Endothelial cell of umbilical vein (primary cell): ENCODE results near the gene IGSF5. TPM values are rescaled to one million over a fixed set of nuclear protein-coding genes. Genes with fewer than 3 reads are reported as not detected.

Experiments used
- BruUV-seq: library from RNA; stranded (reverse); fragments of 400-500 nt; replicated peaks from 2 replicates; lab custom pipeline; 2021; lab: Mats Ljungman, UMichigan
- CTCF ChIA-PET: fragments of 300-600, 350-600 bp; sonication (Branson Sonifier 250); formaldehyde crosslinking; loops from one replicate; lab custom pipeline; 2021; ENCODE audit warnings: antibody characterized with exemption, inconsistent platforms; lab: Charles Lee
- POLR2A ChIA-PET: fragments of 300-600, 350-600 bp; sonication (Branson Sonifier 250); formaldehyde crosslinking; loops from one replicate; lab custom pipeline; 2021; ENCODE audit warnings: antibody characterized with exemption, inconsistent platforms; lab: Charles Lee
- DNase-seq: peaks from one replicate; pipeline ENCODE4 v3.0.0-alpha.2; 2011; ENCODE audit warnings: low read depth, low spot score
- FAIRE-seq: peaks from 2 replicates; lab custom pipeline; 2011; peaks lifted over from hg19 to GRCh38; lab: Jason Lieb, UNC
- H2AFZ ChIP-seq: 2 replicates; pipeline ENCODE4 v1.6.0; 2012; ENCODE audit warnings: low read depth, low read length, control low read depth, inconsistent platforms
- H3K27ac ChIP-seq: 2 replicates; pipeline ENCODE4 v1.5.1; 2011; ENCODE audit warnings: low read depth, mild to moderate bottlenecking, control low read depth, low read length, moderate library complexity; ENCODE audit not compliant: insufficient read depth
- H3K27me3 ChIP-seq, 2 experiments: 2 replicates each; pipeline versions ENCODE4 v1.6.0 to v1.6.1; 2011; ENCODE audit warnings: low read length in 2 of 2, mixed read lengths in 1 of 2; ENCODE audit not compliant: control insufficient read depth in 2 of 2, insufficient read depth in 2 of 2
- H3K36me3 ChIP-seq, 2 experiments: 2 replicates in 1 of 2; 3 replicates in 1 of 2; pipeline ENCODE4 v1.5.1; 2011; ENCODE audit warnings: low read length in 2 of 2, mild to moderate bottlenecking in 1 of 2, moderate library complexity in 1 of 2; ENCODE audit not compliant: control insufficient read depth in 2 of 2, insufficient read depth in 2 of 2; ENCODE audit errors: extremely low read depth in 1 of 2
- H3K4me1 ChIP-seq: 3 replicates; pipeline ENCODE4 v1.5.1; 2011; ENCODE audit warnings: mild to moderate bottlenecking, low read length; ENCODE audit not compliant: control insufficient read depth, insufficient read depth; ENCODE audit errors: extremely low read depth
- H3K4me2 ChIP-seq: 2 replicates; pipeline ENCODE4 v1.6.1; 2011; ENCODE audit warnings: low read length, control low read depth, mixed read lengths; ENCODE audit not compliant: insufficient read depth
- H3K4me3 ChIP-seq, 3 experiments: fragments of 200-600 bp in 1 of 3; sonication (generic), shearing (Covaris generic) in 1 of 3; replicated peaks in 1 of 3; 2 replicates each; pipeline ENCODE4 v1.5.1; 2011 to 2016; ENCODE audit warnings: control low read depth in 3 of 3, low read length in 3 of 3, mild to moderate bottlenecking in 2 of 3, inconsistent platforms in 1 of 3, low read depth in 1 of 3, moderate library complexity in 1 of 3; ENCODE audit not compliant: insufficient read depth in 1 of 3
- H3K79me2 ChIP-seq: 2 replicates; pipeline ENCODE4 v1.6.0; 2012; ENCODE audit warnings: low read length, inconsistent platforms; ENCODE audit not compliant: control insufficient read depth, insufficient read depth
- H3K9ac ChIP-seq: replicated peaks from 2 replicates; pipeline ENCODE3; 2011; ENCODE audit warnings: low read length, control low read depth; ENCODE audit not compliant: insufficient read depth; ENCODE audit errors: extremely low read depth
- H3K9me1 ChIP-seq: replicated peaks from 3 replicates; pipeline ENCODE4 v1.6.0; 2011; ENCODE audit warnings: mild to moderate bottlenecking, low read length; ENCODE audit not compliant: control insufficient read depth, insufficient read depth; ENCODE audit errors: extremely low read depth
- H3K9me3 ChIP-seq: replicated peaks from 2 replicates; pipeline ENCODE4 v1.5.1; 2012; ENCODE audit warnings: low read length, inconsistent platforms; ENCODE audit not compliant: control insufficient read depth, insufficient read depth
- H4K20me1 ChIP-seq: replicated peaks from 2 replicates; pipeline ENCODE3; 2011; ENCODE audit warnings: mild to moderate bottlenecking, low read length; ENCODE audit not compliant: control insufficient read depth, insufficient read depth; ENCODE audit errors: extremely low read depth
- CTCF ChIP-seq, 2 donors: IDR thresholded peaks; 1 replicate in 1 of 2; 2 replicates in 1 of 2; pipeline ENCODE4 v1.5.1; 2011; ENCODE audit warnings: low read length in 2 of 2, mild to moderate bottlenecking in 2 of 2, moderate library complexity in 2 of 2, control low read depth in 1 of 2, inconsistent platforms in 1 of 2, low read depth in 1 of 2; ENCODE audit not compliant: insufficient read depth in 1 of 2; ENCODE audit errors: extremely low read depth in 1 of 2
- EZH2 ChIP-seq: IDR thresholded peaks from 2 replicates; pipeline ENCODE4 v1.6.1; 2012; ENCODE audit warnings: borderline replicate concordance, low read depth, mild to moderate bottlenecking, moderate library complexity, low read length, inconsistent platforms; ENCODE audit not compliant: severe bottlenecking
- FOS ChIP-seq: IDR thresholded peaks from 2 replicates; pipeline ENCODE4 v1.6.1; 2011; ENCODE audit warnings: mild to moderate bottlenecking, low read length, moderate library complexity, borderline replicate concordance; ENCODE audit not compliant: insufficient read depth
- GATA2 ChIP-seq: IDR thresholded peaks from 2 replicates; pipeline ENCODE4 v1.7.0; 2011; ENCODE audit warnings: low read depth, mild to moderate bottlenecking, moderate library complexity, mixed read lengths, low read length; ENCODE audit not compliant: insufficient read length, insufficient read depth
- JUN ChIP-seq: IDR thresholded peaks from 2 replicates; pipeline ENCODE4 v1.6.1; 2011; ENCODE audit warnings: borderline replicate concordance, low read depth; ENCODE audit not compliant: insufficient read length, insufficient read depth
- MAX ChIP-seq: IDR thresholded peaks from 2 replicates; pipeline ENCODE4 v1.6.1; 2011; ENCODE audit not compliant: insufficient read depth, insufficient read length
- MYC ChIP-seq: IDR thresholded peaks from one replicate; pipeline ENCODE4 v1.6.1; 2011; ENCODE audit warnings: mild to moderate bottlenecking, low read depth, low read length
- POLR2A ChIP-seq: IDR thresholded peaks from 2 replicates; pipeline ENCODE4 v1.6.1; 2012; ENCODE audit warnings: low read depth, mild to moderate bottlenecking, control low read depth, low read length
- POLR2AphosphoS5 ChIP-seq: IDR thresholded peaks from 2 replicates; pipeline ENCODE4 v1.6.1; 2012; ENCODE audit warnings: low read depth, mild to moderate bottlenecking, control low read depth, low read length, moderate library complexity; ENCODE audit not compliant: insufficient read depth
- dilution Hi-C: fragments of 300-500 bp; cut with MboI; formaldehyde crosslinking; loops from one replicate; pipeline ENCODE4 v1.15.0; 2019; ENCODE audit warnings: low sequenced_read_pairs; ENCODE audit not compliant: extremely low pct_ligation_motif_present
- intact Hi-C: fragments of 100-400 bp; cut with micrococcal nuclease; formaldehyde crosslinking; loops from one replicate; pipeline ENCODE4 v1.10.0; 2022
- polyA plus RNA-seq, 4 experiments: library from polyadenylated mRNA; depleted of rRNA in 3 of 4; stranded (reverse) in 3 of 4; unstranded in 1 of 4; fragments of >200 nt; gene quantifications; 2 replicates each; pipeline versions ENCODE4 v1.2.1 to v1.2.3, GENCODE V29; 2011 to 2012; ENCODE audit warnings: missing spikeins in 1 of 4
- total RNA-seq: library from RNA; stranded (reverse); gene quantifications from 2 replicates; pipeline ENCODE4 v1.2.3, GENCODE V29; 2021

The IGSF5 gene
- total and polyA plus RNA-seq, 2 donors (not counting 3 experiments of a cell fraction or from before 2014, with no cell fraction given): not detected

GRCh38 chr21:39845571-39846130 is 100.7 kb downstream of the IGSF5 start:
- dilution Hi-C loops: no loop called here
- BruUV-seq: no TSS peak
- no peak overlapping the region for H3K4me3 ChIP-seq
- no peak overlapping the region for H3K4me2 ChIP-seq
- H4K20me1 ChIP-seq: no peaks in the 10 kb centered on the region
- H3K79me2 ChIP-seq: no peaks in the 10 kb centered on the region
- no peak overlapping the region for H2AFZ ChIP-seq
- no peak for FAIRE-seq
- ChIA-PET POLR2A (no interaction called here), CTCF (no interaction called here)
- H3K9me3 ChIP-seq: peaks cover 9% of the 10 kb centered on the region
- no peaks in the 10 kb centered on the region for H3K9me1 ChIP-seq
- H3K27ac ChIP-seq: no peak overlapping the region
- H3K4me1 ChIP-seq: no peaks in the 10 kb centered on the region
- no peak for TF ChIP-seq MYC
- TF ChIP-seq FOS: no peak
- TF ChIP-seq GATA2: no peak
- TF ChIP-seq JUN: no peak
- no peak for TF ChIP-seq MAX
- no peak for TF ChIP-seq EZH2
- no peak for TF ChIP-seq POLR2AphosphoS5
- no peak for TF ChIP-seq CTCF (IDR thresholded peaks at IDR 0.05; ENCODE audit: extremely low read depth in 1 of 2, insufficient read depth in 1 of 2, low read depth in 1 of 2, low read length in 2 of 2)
- no peak for TF ChIP-seq POLR2A
- intact Hi-C loops: no loop called here
- H3K36me3 ChIP-seq: no peaks in the 10 kb centered on the region
- H3K27me3 ChIP-seq: no peaks in the 10 kb centered on the region
- no peak overlapping the region for H3K9ac ChIP-seq
- DNase-seq: no peak
